Neural progenitor cell (in vitro differentiated cells): ENCODE results near the gene SHE. TPM values are rescaled to one million over a fixed set of nuclear protein-coding genes. Genes with fewer than 3 reads are reported as not detected.

ENCODE experiments used
- DNase-seq: peaks from one replicate; pipeline ENCODE4 v3.0.0-alpha.2; 2016; ENCODE audit warnings: low spot score
- H2AFZ ChIP-seq: fragments of 200-600 bp; sonication (generic); replicated peaks from 2 replicates; pipeline ENCODE4 v1.6.1; 2016; ENCODE audit warnings: antibody characterized with exemption
- H3F3A ChIP-seq: fragments of 200-600 bp; sonication (generic); 2 replicates; pipeline ENCODE4 v1.6.1; 2016; ENCODE audit warnings: antibody characterized with exemption, low read depth
- H3K27ac ChIP-seq: fragments of 200-600 bp; sonication (generic); 2 replicates; pipeline ENCODE4 v1.5.1; 2016; ENCODE audit warnings: mild to moderate bottlenecking
- H3K27me3 ChIP-seq: fragments of 200-600 bp; sonication (generic); 2 replicates; pipeline ENCODE4 v1.6.1; 2016; ENCODE audit warnings: mild to moderate bottlenecking, moderate library complexity
- H3K36me3 ChIP-seq: fragments of 200-600 bp; sonication (generic); 2 replicates; pipeline ENCODE4 v1.5.1; 2016
- H3K4me1 ChIP-seq: fragments of 200-600 bp; sonication (generic); 2 replicates; pipeline ENCODE4 v1.6.1; 2016; ENCODE audit warnings: mixed run types
- H3K4me2 ChIP-seq: fragments of 200-600 bp; sonication (generic); 2 replicates; pipeline ENCODE4 v1.6.1; 2016
- H3K4me3 ChIP-seq: fragments of 200-600 bp; sonication (generic); 2 replicates; pipeline ENCODE4 v1.5.1; 2016
- H3K79me2 ChIP-seq: fragments of 200-600 bp; sonication (generic); 2 replicates; pipeline ENCODE4 v1.6.1; 2016; ENCODE audit warnings: low read depth
- H3K9ac ChIP-seq: fragments of 200-600 bp; sonication (generic); 2 replicates; pipeline ENCODE4 v1.6.1; 2016
- H3K9me3 ChIP-seq: fragments of 200-600 bp; sonication (generic); 2 replicates; pipeline ENCODE4 v1.5.1; 2016; ENCODE audit warnings: low read depth
- H4K20me1 ChIP-seq: fragments of 200-600 bp; sonication (generic); 2 replicates; pipeline ENCODE4 v1.6.1; 2016; ENCODE audit warnings: low read depth
- H3K27ac Mint-ChIP-seq: 3 replicates; pipeline ENCODE4 v1.8.0; 2021; ENCODE audit warnings: mixed read lengths
- H3K27me3 Mint-ChIP-seq: 2 replicates; pipeline ENCODE4 v1.8.0; 2022; ENCODE audit warnings: low read depth, mild to moderate bottlenecking, inconsistent platforms, moderate library complexity, mixed read lengths; ENCODE audit not compliant: insufficient read depth
- H3K36me3 Mint-ChIP-seq: 3 replicates; pipeline ENCODE4 v1.8.0; 2021; ENCODE audit warnings: mixed read lengths
- H3K4me1 Mint-ChIP-seq: 3 replicates; pipeline ENCODE4 v1.8.0; 2021; ENCODE audit warnings: mixed read lengths
- H3K4me3 Mint-ChIP-seq: 3 replicates; pipeline ENCODE4 v1.8.0; 2021; ENCODE audit warnings: mild to moderate bottlenecking, moderate library complexity, mixed read lengths
- H3K9me3 Mint-ChIP-seq: 3 replicates; pipeline ENCODE4 v1.8.0; 2020; ENCODE audit warnings: mixed read lengths
- EZH2 ChIP-seq: fragments of 200-600 bp; sonication (generic); IDR thresholded peaks from 2 replicates; pipeline ENCODE4 v1.6.1; 2017; ENCODE audit warnings: antibody characterized with exemption, mild to moderate bottlenecking, moderate library complexity
- EZH2phosphoT487 ChIP-seq: fragments of 200-600 bp; sonication (generic); IDR thresholded peaks from 2 replicates; pipeline ENCODE4 v1.6.1; 2017; ENCODE audit warnings: antibody characterized with exemption
- total RNA-seq: library from RNA; depleted of rRNA; stranded (reverse); fragments of >200 nt; gene quantifications from 2 replicates; pipeline ENCODE4 v1.2.3, GENCODE V29; 2015; ENCODE audit warnings: low replicate concordance
- TF ChIP-seq, protein P1 (sequence below): fragments of 200-600 bp; sonication (generic); IDR thresholded peaks from 2 replicates; pipeline ENCODE4 v1.5.1; 2017; ENCODE audit warnings: antibody characterized with exemption, mild to moderate bottlenecking

Gene SHE
- 0.04 TPM in 1 of 2 replicates, not detected in the other for total RNA-seq

DNA sequence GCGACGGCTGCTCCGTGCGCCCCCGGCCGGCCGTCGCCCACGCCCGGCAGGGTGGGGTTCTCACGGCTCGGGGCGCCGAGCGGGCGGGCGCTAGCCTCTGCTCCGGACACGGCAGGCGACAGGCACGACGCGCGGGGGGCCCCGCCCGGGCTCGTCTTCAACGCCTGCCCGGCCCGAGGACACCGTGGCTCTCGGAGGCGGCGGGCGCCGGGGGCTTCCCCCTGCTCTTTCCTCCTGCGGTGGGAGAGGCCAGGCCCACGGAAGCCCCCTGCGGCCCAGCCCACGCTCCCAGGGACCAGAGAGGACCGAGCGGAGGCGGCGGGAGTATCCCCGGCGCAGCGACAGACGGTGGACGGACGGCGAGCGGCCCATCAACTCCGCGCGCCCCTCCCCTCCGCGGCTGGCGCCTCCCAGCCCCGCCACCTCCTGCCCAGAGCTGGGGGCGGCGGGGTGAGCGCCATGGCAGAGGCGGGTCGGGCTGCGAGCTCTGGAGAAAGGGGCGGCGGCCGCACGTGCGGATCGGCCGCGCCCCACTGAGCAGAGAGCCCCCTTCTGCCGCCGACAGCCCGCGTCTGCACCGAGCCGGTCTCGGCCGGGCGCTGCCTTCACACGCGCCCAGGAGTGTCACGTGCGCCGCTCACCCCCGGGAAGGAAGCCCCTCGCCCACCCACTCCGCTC is at the start of gene SHE, which contains the start of gene TDRD10:
Gene SHE (minus strand): TSS at position 347 of the 678 bp plus-strand sequence. CDS start 386 bp downstream, outside the sequence.
Gene TDRD10 (plus strand): TSS at position 154 of the 678 bp plus-strand sequence. CDS start 4,685 bp downstream, outside the sequence.
- Mint-ChIP-seq H3K27me3 (peaks cover 64% of the 10 kb centered on the region), H3K27ac (no peak within 1 kb of the TSS), H3K4me1 (peaks cover 4% of the 10 kb centered on the region), H3K36me3 (no peaks in the 10 kb centered on the region), H3K9me3 (peaks cover 12% of the 10 kb centered on the region), H3K4me3 (peak within 1 kb of the TSS; percentile 66)
- H2AFZ ChIP-seq: peak within 1 kb of the TSS; percentile 46
- no peak within 1 kb of the TSS for H3K27ac ChIP-seq
- no peaks in the 10 kb centered on the region for H3K9me3 ChIP-seq
- no peaks in the 10 kb centered on the region for H3K36me3 ChIP-seq
- peak within 1 kb of the TSS; percentile 42 for H3K4me3 ChIP-seq
- H3K9ac ChIP-seq: no peak within 1 kb of the TSS
- peaks cover 93% of the 10 kb centered on the region for H3K27me3 ChIP-seq
- no peaks in the 10 kb centered on the region for H3F3A ChIP-seq
- H3K4me1 ChIP-seq: peaks cover 4% of the 10 kb centered on the region
- no peaks in the 10 kb centered on the region for H4K20me1 ChIP-seq
- peak within 1 kb of the TSS; percentile 70 for H3K4me2 ChIP-seq
- TF ChIP-seq EZH2phosphoT487: peak; percentile 76
- TF ChIP-seq, protein P1, sequence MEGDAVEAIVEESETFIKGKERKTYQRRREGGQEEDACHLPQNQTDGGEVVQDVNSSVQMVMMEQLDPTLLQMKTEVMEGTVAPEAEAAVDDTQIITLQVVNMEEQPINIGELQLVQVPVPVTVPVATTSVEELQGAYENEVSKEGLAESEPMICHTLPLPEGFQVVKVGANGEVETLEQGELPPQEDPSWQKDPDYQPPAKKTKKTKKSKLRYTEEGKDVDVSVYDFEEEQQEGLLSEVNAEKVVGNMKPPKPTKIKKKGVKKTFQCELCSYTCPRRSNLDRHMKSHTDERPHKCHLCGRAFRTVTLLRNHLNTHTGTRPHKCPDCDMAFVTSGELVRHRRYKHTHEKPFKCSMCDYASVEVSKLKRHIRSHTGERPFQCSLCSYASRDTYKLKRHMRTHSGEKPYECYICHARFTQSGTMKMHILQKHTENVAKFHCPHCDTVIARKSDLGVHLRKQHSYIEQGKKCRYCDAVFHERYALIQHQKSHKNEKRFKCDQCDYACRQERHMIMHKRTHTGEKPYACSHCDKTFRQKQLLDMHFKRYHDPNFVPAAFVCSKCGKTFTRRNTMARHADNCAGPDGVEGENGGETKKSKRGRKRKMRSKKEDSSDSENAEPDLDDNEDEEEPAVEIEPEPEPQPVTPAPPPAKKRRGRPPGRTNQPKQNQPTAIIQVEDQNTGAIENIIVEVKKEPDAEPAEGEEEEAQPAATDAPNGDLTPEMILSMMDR: no peak
- peak; percentile 92 for TF ChIP-seq EZH2
- DNase-seq: peak; percentile 62
- no peaks in the 10 kb centered on the region for H3K79me2 ChIP-seq

DNA sequence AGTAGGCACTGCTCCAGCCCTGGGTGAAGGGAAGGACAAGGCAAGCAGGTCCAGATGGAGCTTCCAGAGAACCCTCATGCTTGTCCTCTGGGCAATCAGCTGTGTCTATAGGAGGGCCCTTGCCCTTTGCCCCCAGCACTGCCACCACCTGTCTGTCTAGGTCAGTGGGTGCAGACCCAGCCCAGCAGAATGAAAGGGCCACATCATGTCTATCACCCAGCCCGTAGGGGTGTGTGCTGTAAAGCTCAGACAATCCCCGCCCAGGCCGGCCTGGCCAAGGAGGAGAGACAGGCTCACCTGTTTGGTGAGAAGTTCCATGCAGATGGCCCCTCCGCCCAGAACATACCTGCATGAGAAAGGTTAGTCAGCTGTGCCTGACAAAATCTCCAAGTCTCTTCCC is 49.3 kb upstream of the SHE start:
- Histone ChIP-seq H3K4me3 (no peak overlapping the region), H4K20me1 (peaks cover 37% of the 10 kb centered on the region), H3K9ac (no peak overlapping the region), H3K4me2 (no peak overlapping the region), H3F3A (peaks cover 14% of the 10 kb centered on the region), H3K36me3 (peaks cover 16% of the 10 kb centered on the region), H3K27me3 (no peaks in the 10 kb centered on the region), H3K9me3 (no peaks in the 10 kb centered on the region), H2AFZ (no peak overlapping the region), H3K4me1 (peaks cover 6% of the 10 kb centered on the region), H3K27ac (no peak overlapping the region), H3K79me2 (peaks cover 16% of the 10 kb centered on the region)
- H3K27ac Mint-ChIP-seq: no peak overlapping the region
- H3K36me3 Mint-ChIP-seq: peaks cover 38% of the 10 kb centered on the region
- no peak overlapping the region for H3K4me3 Mint-ChIP-seq
- DNase-seq: no peak
- no peaks in the 10 kb centered on the region for H3K9me3 Mint-ChIP-seq
- H3K4me1 Mint-ChIP-seq: peaks cover 9% of the 10 kb centered on the region
- TF ChIP-seq EZH2phosphoT487 (no peak), EZH2 (no peak)
- TF ChIP-seq, protein P1: no peak
- peaks cover 2% of the 10 kb centered on the region for H3K27me3 Mint-ChIP-seq

DNA sequence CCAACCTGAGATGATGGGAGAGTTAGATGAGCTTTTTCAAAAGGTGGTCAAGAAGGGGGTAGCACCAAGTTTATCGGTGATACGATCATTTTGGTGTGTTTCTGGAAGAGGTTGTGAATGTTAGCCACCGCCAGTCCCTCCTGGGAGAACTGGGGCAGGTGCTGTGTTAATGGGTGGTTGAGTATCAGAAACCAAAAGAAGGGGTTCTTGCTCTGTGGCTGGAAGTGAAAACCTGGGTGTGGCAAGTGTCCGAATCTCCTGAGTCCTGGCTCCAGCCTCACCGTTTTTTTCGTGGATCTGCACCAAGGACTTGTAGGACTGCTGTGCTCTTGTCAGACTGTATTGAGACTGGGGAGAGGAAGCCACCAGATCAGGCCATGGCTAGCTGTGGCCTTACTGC is 48.4 kb upstream of the SHE start:
- H3K4me1 ChIP-seq: no peaks in the 10 kb centered on the region
- Mint-ChIP-seq H3K4me3 (no peak overlapping the region), H3K36me3 (peaks cover 34% of the 10 kb centered on the region), H3K9me3 (no peaks in the 10 kb centered on the region), H3K27me3 (peaks cover 2% of the 10 kb centered on the region), H3K4me1 (peaks cover 1% of the 10 kb centered on the region), H3K27ac (no peak overlapping the region)
- H3F3A ChIP-seq: peaks cover 14% of the 10 kb centered on the region
- no peak overlapping the region for H3K4me3 ChIP-seq
- H2AFZ ChIP-seq: no peak overlapping the region
- H3K27ac ChIP-seq: no peak overlapping the region
- H3K9me3 ChIP-seq: no peaks in the 10 kb centered on the region
- H4K20me1 ChIP-seq: peaks cover 29% of the 10 kb centered on the region
- TF ChIP-seq EZH2phosphoT487 (no peak), EZH2 (no peak)
- TF ChIP-seq, protein P1: no peak
- no peak overlapping the region for H3K4me2 ChIP-seq
- H3K9ac ChIP-seq: no peak overlapping the region
- no peak for DNase-seq
- peaks cover 16% of the 10 kb centered on the region for H3K36me3 ChIP-seq
- no peaks in the 10 kb centered on the region for H3K27me3 ChIP-seq
- H3K79me2 ChIP-seq: peaks cover 8% of the 10 kb centered on the region
